Keratinocyte (primary cell): ENCODE data around the gene MEGF10. TPM values are rescaled to one million over a fixed set of nuclear protein-coding genes. Genes with fewer than 3 reads are reported as not detected.

Experiments used
- DNase-seq: peaks from one replicate; pipeline ENCODE4 v3.0.0-alpha.2; 2011; ENCODE audit warnings: low read depth, missing footprints, low spot score
- FAIRE-seq: peaks from 2 replicates; lab custom pipeline; 2011; peaks lifted over from hg19 to GRCh38; lab: Jason Lieb, UNC
- H2AFZ ChIP-seq: 2 replicates; pipeline ENCODE4 v1.6.0; 2012; ENCODE audit warnings: low read length, control low read depth, inconsistent platforms; ENCODE audit not compliant: control insufficient read depth
- H3K27ac ChIP-seq: 2 replicates; pipeline ENCODE4 v1.5.1; 2011; ENCODE audit warnings: low read length; ENCODE audit not compliant: control insufficient read depth, insufficient read depth
- H3K27me3 ChIP-seq: 3 replicates; pipeline ENCODE4 v1.6.0; 2011; ENCODE audit warnings: low read length; ENCODE audit not compliant: control insufficient read depth, insufficient read depth; ENCODE audit errors: extremely low read depth
- H3K36me3 ChIP-seq, 2 experiments: 2 replicates in 1 of 2; 3 replicates in 1 of 2; pipeline ENCODE4 v1.5.1; 2011; ENCODE audit warnings: low read length in 2 of 2, mild to moderate bottlenecking in 1 of 2; ENCODE audit not compliant: control insufficient read depth in 2 of 2, insufficient read depth in 2 of 2; ENCODE audit errors: extremely low read depth in 1 of 2
- H3K4me1 ChIP-seq: 3 replicates; pipeline ENCODE4 v1.5.1; 2011; ENCODE audit warnings: low read length; ENCODE audit not compliant: control insufficient read depth, insufficient read depth; ENCODE audit errors: extremely low read depth
- H3K4me2 ChIP-seq: 3 replicates; pipeline ENCODE4 v1.6.0; 2011; ENCODE audit warnings: low read depth, low read length; ENCODE audit not compliant: control insufficient read depth, insufficient read depth; ENCODE audit errors: extremely low read depth
- H3K4me3 ChIP-seq, 3 experiments: fragments of 200-600 bp in 1 of 3; sonication (generic) in 1 of 3; 2 replicates in 2 of 3; 3 replicates in 1 of 3; pipeline ENCODE4 v1.5.1; 2011 to 2016; ENCODE audit warnings: low read length in 3 of 3, mild to moderate bottlenecking in 3 of 3, control low read depth in 2 of 3, inconsistent platforms in 1 of 3, low read depth in 1 of 3, mixed read lengths in 1 of 3, mixed run types in 1 of 3, moderate library complexity in 1 of 3; ENCODE audit not compliant: control insufficient read depth in 2 of 3, insufficient read depth in 2 of 3; ENCODE audit errors: extremely low read depth in 1 of 3
- H3K79me2 ChIP-seq: 2 replicates; pipeline ENCODE4 v1.6.0; 2012; ENCODE audit warnings: low read length; ENCODE audit not compliant: control insufficient read depth, insufficient read depth
- H3K9ac ChIP-seq: 3 replicates; pipeline ENCODE4 v1.6.0; 2011; ENCODE audit warnings: low read length; ENCODE audit not compliant: control insufficient read depth, insufficient read depth; ENCODE audit errors: extremely low read depth
- H3K9me1 ChIP-seq: 3 replicates; pipeline ENCODE4 v1.6.0; 2011; ENCODE audit warnings: low read length; ENCODE audit not compliant: control insufficient read depth, insufficient read depth; ENCODE audit errors: extremely low read depth
- H3K9me3 ChIP-seq: 2 replicates; pipeline ENCODE4 v1.5.1; 2012; ENCODE audit warnings: low read depth, low read length; ENCODE audit not compliant: control insufficient read depth
- H4K20me1 ChIP-seq: 3 replicates; pipeline ENCODE4 v1.6.0; 2011; ENCODE audit warnings: low read length; ENCODE audit not compliant: control insufficient read depth, insufficient read depth; ENCODE audit errors: extremely low read depth
- EZH2 ChIP-seq: IDR thresholded peaks from one replicate; pipeline ENCODE4 v1.6.1; 2012; ENCODE audit warnings: inconsistent platforms, mild to moderate bottlenecking, low read length, moderate library complexity
- dilution Hi-C: fragments of 300-500 bp; cut with MboI; formaldehyde crosslinking; loops from one replicate; pipeline ENCODE4 v1.7.0; 2020; ENCODE audit warnings: low sequenced_read_pairs; ENCODE audit not compliant: extremely low pct_ligation_motif_present
- polyA plus RNA-seq, 5 experiments: library from polyadenylated mRNA; depleted of rRNA in 3 of 5; stranded (reverse) in 3 of 5; stranded (forward) in 1 of 5; unstranded in 1 of 5; fragments of >200 nt; gene quantifications; 1 replicate in 1 of 5; 2 replicates in 3 of 5; 3 replicates in 1 of 5; pipeline versions ENCODE4 v1.2.1 to v1.2.3, GENCODE V29; 2011 to 2012; ENCODE audit warnings: missing spikeins in 2 of 5, low read depth in 1 of 5, low replicate concordance in 1 of 5
- TF ChIP-seq, protein P1 (sequence below), 3 experiments: IDR thresholded peaks in 1 of 3; conservative IDR thresholded peaks in 1 of 3; optimal IDR thresholded peaks in 1 of 3; 2 replicates in 2 of 3; 3 replicates in 1 of 3; pipeline versions ENCODE3 to v1.5.1; 2011; ENCODE audit warnings: low read length in 3 of 3, mild to moderate bottlenecking in 3 of 3, moderate library complexity in 2 of 3, control low read depth in 1 of 3, inconsistent platforms in 1 of 3; ENCODE audit not compliant: insufficient read depth in 2 of 3; ENCODE audit errors: extremely low read depth in 1 of 3

Gene MEGF10
- polyA plus RNA-seq, 1 donor (not counting 4 experiments of a cell fraction or from before 2014, with no cell fraction given): not detected

DNA sequence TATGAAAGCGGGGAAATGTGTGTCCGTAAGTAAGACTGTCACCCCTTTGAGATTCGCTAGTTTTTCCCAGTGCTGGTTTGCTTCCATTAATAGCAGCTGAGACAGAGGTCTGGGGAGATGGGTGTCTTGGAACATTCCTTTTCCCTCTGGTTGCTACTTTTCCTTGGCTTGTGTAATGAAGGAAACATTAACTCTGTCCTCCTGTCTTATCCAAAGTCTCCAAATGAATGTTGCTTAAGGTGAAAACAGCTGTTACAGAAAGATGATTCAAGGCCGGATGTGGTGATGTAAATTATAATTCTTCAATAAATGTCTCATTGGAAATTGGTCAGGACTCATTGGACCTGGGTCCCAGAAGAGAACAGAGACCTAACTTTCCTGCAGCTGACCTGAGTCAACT is 50.0 kb downstream of the MEGF10 start:
- H2AFZ ChIP-seq: no peak overlapping the region
- FAIRE-seq (no peak), DNase-seq (no peak)
- H3K36me3 ChIP-seq: no peaks in the 10 kb centered on the region
- H3K9me1 ChIP-seq: no peaks in the 10 kb centered on the region
- H3K9ac ChIP-seq: no peak overlapping the region
- dilution Hi-C loops: no loop called here
- H3K4me1 ChIP-seq: no peaks in the 10 kb centered on the region
- H4K20me1 ChIP-seq: no peaks in the 10 kb centered on the region
- no peaks in the 10 kb centered on the region for H3K27me3 ChIP-seq
- TF ChIP-seq, protein P1, sequence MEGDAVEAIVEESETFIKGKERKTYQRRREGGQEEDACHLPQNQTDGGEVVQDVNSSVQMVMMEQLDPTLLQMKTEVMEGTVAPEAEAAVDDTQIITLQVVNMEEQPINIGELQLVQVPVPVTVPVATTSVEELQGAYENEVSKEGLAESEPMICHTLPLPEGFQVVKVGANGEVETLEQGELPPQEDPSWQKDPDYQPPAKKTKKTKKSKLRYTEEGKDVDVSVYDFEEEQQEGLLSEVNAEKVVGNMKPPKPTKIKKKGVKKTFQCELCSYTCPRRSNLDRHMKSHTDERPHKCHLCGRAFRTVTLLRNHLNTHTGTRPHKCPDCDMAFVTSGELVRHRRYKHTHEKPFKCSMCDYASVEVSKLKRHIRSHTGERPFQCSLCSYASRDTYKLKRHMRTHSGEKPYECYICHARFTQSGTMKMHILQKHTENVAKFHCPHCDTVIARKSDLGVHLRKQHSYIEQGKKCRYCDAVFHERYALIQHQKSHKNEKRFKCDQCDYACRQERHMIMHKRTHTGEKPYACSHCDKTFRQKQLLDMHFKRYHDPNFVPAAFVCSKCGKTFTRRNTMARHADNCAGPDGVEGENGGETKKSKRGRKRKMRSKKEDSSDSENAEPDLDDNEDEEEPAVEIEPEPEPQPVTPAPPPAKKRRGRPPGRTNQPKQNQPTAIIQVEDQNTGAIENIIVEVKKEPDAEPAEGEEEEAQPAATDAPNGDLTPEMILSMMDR (optimal IDR thresholded peaks at IDR 0.05 in 1 of 3, IDR thresholded peaks at IDR 0.05 in 1 of 3, conservative IDR thresholded peaks at IDR 0.05 in 1 of 3; ENCODE audit: extremely low read depth in 1 of 3, insufficient read depth in 2 of 3, low read length in 3 of 3): no peak
- TF ChIP-seq EZH2: no peak
- H3K4me2 ChIP-seq: no peak overlapping the region
- no peak overlapping the region for H3K4me3 ChIP-seq
- no peaks in the 10 kb centered on the region for H3K79me2 ChIP-seq
- no peak overlapping the region for H3K27ac ChIP-seq
- H3K9me3 ChIP-seq: no peaks in the 10 kb centered on the region

DNA sequence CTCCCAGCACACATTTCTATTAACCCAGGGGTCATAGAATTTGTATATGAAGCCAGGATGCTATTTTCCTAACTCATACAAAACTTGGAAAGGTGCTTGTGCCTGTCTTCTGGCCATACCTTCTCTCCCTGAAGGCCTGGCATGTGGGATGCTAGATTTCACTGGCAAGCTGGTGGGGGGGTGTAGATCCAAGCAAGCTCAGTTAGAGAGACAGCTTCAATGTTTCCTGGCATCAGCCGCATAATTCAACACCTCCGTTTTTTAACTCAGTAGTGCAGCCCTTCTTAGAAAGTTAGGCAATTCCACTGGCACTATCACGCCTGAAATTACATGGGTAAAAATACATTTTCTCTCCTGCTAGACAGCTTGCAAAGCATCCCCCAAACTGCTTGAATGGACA is 51.8 kb downstream of the MEGF10 start:
- Histone ChIP-seq H3K4me1 (no peaks in the 10 kb centered on the region), H3K27me3 (no peaks in the 10 kb centered on the region), H4K20me1 (no peaks in the 10 kb centered on the region), H3K36me3 (no peaks in the 10 kb centered on the region), H3K9ac (no peak overlapping the region), H3K9me1 (no peaks in the 10 kb centered on the region), H3K9me3 (no peaks in the 10 kb centered on the region), H3K4me3 (no peak overlapping the region), H2AFZ (no peak overlapping the region), H3K4me2 (no peak overlapping the region), H3K79me2 (no peaks in the 10 kb centered on the region), H3K27ac (no peak overlapping the region)
- dilution Hi-C loops: no loop called here
- TF ChIP-seq, protein P1 (optimal IDR thresholded peaks at IDR 0.05 in 1 of 3, IDR thresholded peaks at IDR 0.05 in 1 of 3, conservative IDR thresholded peaks at IDR 0.05 in 1 of 3; ENCODE audit: extremely low read depth in 1 of 3, insufficient read depth in 2 of 3, low read length in 3 of 3): no peak
- TF ChIP-seq EZH2: no peak
- no peak for FAIRE-seq
- no peak for DNase-seq
